CD14-positive monocyte (primary cell): ENCODE data around the gene GJA3. TPM values are rescaled to one million over a fixed set of nuclear protein-coding genes. Genes with fewer than 3 reads are reported as not detected.

Experiments
- DNase-seq, 3 donors: peaks; one replicate each; pipeline ENCODE4 v3.0.0-alpha.2; 2011 to 2022
- H2AFZ ChIP-seq: 2 replicates; pipeline ENCODE4 v1.6.0; 2012; ENCODE audit warnings: mild to moderate bottlenecking, low read depth, low read length, inconsistent platforms; ENCODE audit not compliant: insufficient read depth, poor library complexity, severe bottlenecking
- H3K27ac ChIP-seq, 2 donors: 1 replicate in 1 of 2; 2 replicates in 1 of 2; pipeline ENCODE4 v1.5.1; 2012 to 2013; ENCODE audit warnings: low read length in 2 of 2, control low read depth in 1 of 2, inconsistent platforms in 1 of 2, low read depth in 1 of 2, mild to moderate bottlenecking in 1 of 2
- H3K27me3 ChIP-seq, 2 donors: one replicate each; pipeline versions ENCODE4 v1.6.0 to v1.6.1; 2011 to 2013; ENCODE audit warnings: low read length in 2 of 2; ENCODE audit not compliant: control insufficient read depth in 2 of 2, insufficient read depth in 2 of 2
- H3K36me3 ChIP-seq, 2 donors: replicated peaks in 1 of 2; 1 replicate in 1 of 2; 2 replicates in 1 of 2; pipeline versions ENCODE4 v1.5.1 to v1.6.1; 2012 to 2013; ENCODE audit warnings: low read length in 2 of 2, control low read depth in 1 of 2, inconsistent platforms in 1 of 2, mild to moderate bottlenecking in 1 of 2; ENCODE audit not compliant: insufficient read depth in 2 of 2, control insufficient read depth in 1 of 2
- H3K4me1 ChIP-seq, 2 donors: 1 replicate in 1 of 2; 2 replicates in 1 of 2; pipeline versions ENCODE4 v1.5.1 to v1.6.1; 2012 to 2013; ENCODE audit warnings: low read length in 2 of 2, control low read depth in 1 of 2, inconsistent platforms in 1 of 2, mild to moderate bottlenecking in 1 of 2, moderate library complexity in 1 of 2; ENCODE audit not compliant: insufficient read depth in 2 of 2, control insufficient read depth in 1 of 2
- H3K4me2 ChIP-seq: replicated peaks from 2 replicates; pipeline ENCODE3; 2012; ENCODE audit warnings: low read length, moderate library complexity, mild to moderate bottlenecking; ENCODE audit not compliant: poor library complexity, severe bottlenecking; ENCODE audit errors: extremely low read depth
- H3K4me3 ChIP-seq, 3 experiments: fragments of 200-600 bp in 1 of 3; sonication (generic) in 1 of 3; replicated peaks in 1 of 3; 1 replicate in 2 of 3; 2 replicates in 1 of 3; pipeline ENCODE4 v1.5.1; 2011 to 2013; ENCODE audit warnings: low read length in 3 of 3, mild to moderate bottlenecking in 3 of 3, control low read depth in 2 of 3, low read depth in 2 of 3, inconsistent platforms in 1 of 3, moderate library complexity in 1 of 3
- H3K79me2 ChIP-seq: 2 replicates; pipeline ENCODE4 v1.6.0; 2012; ENCODE audit warnings: mild to moderate bottlenecking, control low read depth, inconsistent platforms, low read length, moderate library complexity; ENCODE audit not compliant: insufficient read depth
- H3K9ac ChIP-seq: 2 replicates; pipeline ENCODE4 v1.6.0; 2017; ENCODE audit warnings: low read length, mild to moderate bottlenecking; ENCODE audit not compliant: insufficient read depth, poor library complexity, severe bottlenecking
- H3K9me3 ChIP-seq, 2 donors: replicated peaks in 1 of 2; 1 replicate in 1 of 2; 2 replicates in 1 of 2; pipeline versions ENCODE4 v1.5.1 to v1.6.1; 2012 to 2013; ENCODE audit warnings: low read length in 2 of 2, control low read depth in 1 of 2; ENCODE audit not compliant: control insufficient read depth in 1 of 2, insufficient read depth in 1 of 2
- H4K20me1 ChIP-seq: 2 replicates; pipeline ENCODE4 v1.6.0; 2012; ENCODE audit warnings: mild to moderate bottlenecking, low read length, control low read depth, moderate library complexity; ENCODE audit not compliant: insufficient read depth
- H3K27ac Mint-ChIP-seq, 7 donors: one replicate each; pipeline ENCODE4 v1.8.0; 2020; ENCODE audit warnings: mild to moderate bottlenecking in 7 of 7, mixed read lengths in 7 of 7, moderate library complexity in 6 of 7, inconsistent platforms in 2 of 7
- H3K27me3 Mint-ChIP-seq, 3 donors: one replicate each; pipeline ENCODE4 v1.8.0; 2021 to 2022; ENCODE audit warnings: low read depth in 3 of 3, mild to moderate bottlenecking in 3 of 3, mixed read lengths in 3 of 3, moderate library complexity in 3 of 3, inconsistent platforms in 1 of 3
- H3K36me3 Mint-ChIP-seq, 2 donors: one replicate each; pipeline ENCODE4 v1.8.0; 2020; ENCODE audit warnings: mixed read lengths in 2 of 2, inconsistent platforms in 1 of 2, mild to moderate bottlenecking in 1 of 2
- H3K4me1 Mint-ChIP-seq: one replicate; pipeline ENCODE4 v1.8.0; 2020; ENCODE audit warnings: mild to moderate bottlenecking, mixed read lengths
- H3K4me3 Mint-ChIP-seq, 2 donors: one replicate each; pipeline ENCODE4 v1.8.0; 2020; ENCODE audit warnings: mild to moderate bottlenecking in 2 of 2, mixed read lengths in 2 of 2, moderate library complexity in 1 of 2
- H3K9me3 Mint-ChIP-seq, 7 donors: one replicate each; pipeline ENCODE4 v1.8.0; 2020 to 2022; ENCODE audit warnings: mixed read lengths in 7 of 7, mild to moderate bottlenecking in 6 of 7, moderate library complexity in 6 of 7, inconsistent platforms in 2 of 7
- WGBS: methylation state at CpG from one replicate; pipeline ENCODE4 v1.1.5; 2013; ENCODE audit warnings: missing lambda C conversion rate; ENCODE audit not compliant: insufficient coverage; 5-methylcytosine and 5-hydroxymethylcytosine counted together
- intact Hi-C, 2 donors: fragments of 100-400 bp; cut with micrococcal nuclease; formaldehyde crosslinking; loops; one replicate each; pipeline versions ENCODE4 v1.15.0 to v1.15.1; 2023
- polyA plus RNA-seq, 3 donors: library from polyadenylated mRNA; depleted of rRNA in 1 of 3; unstranded in 2 of 3; stranded (reverse) in 1 of 3; fragments of 300-500 nt in 2 of 3; fragments of >200 nt in 1 of 3; fragmentation: Illumina TruSeq in 2 of 3; gene quantifications; 1 replicate in 2 of 3; 2 replicates in 1 of 3; pipeline ENCODE4 v1.2.3, GENCODE V29; 2012 to 2021
- TF ChIP-seq, protein P1 (sequence below): fragments of 200-600 bp; IDR thresholded peaks from one replicate; pipeline ENCODE4 v1.8.0; 2022; ENCODE audit warnings: antibody characterized with exemption, mild to moderate bottlenecking

GJA3 gene
- polyA plus RNA-seq, 3 donors: not detected

GRCh38 chr13:20125783-20126165, 35.1 kb downstream of the GJA3 start:
- Histone ChIP-seq H2AFZ (no peak overlapping the region), H3K36me3 (no peaks in the 10 kb centered on the region), H3K27ac (no peak overlapping the region), H3K4me3 (no peak overlapping the region), H3K79me2 (no peaks in the 10 kb centered on the region), H3K9ac (no peak overlapping the region), H3K27me3 (peaks cover 16 to 29% of the 10 kb centered on the region in 2 donors), H3K4me1 (peaks cover 31 to 38% of the 10 kb centered on the region in 2 donors), H4K20me1 (no peaks in the 10 kb centered on the region), H3K9me3 (no peaks in the 10 kb centered on the region), H3K4me2 (no peak overlapping the region)
- Mint-ChIP-seq H3K4me3 (peak overlapping the region in 1 of 2 donors; percentile 54), H3K27ac (peak overlapping the region in 3 of 7 donors; percentile 2 to 75 (median 49)), H3K36me3 (no peaks in the 10 kb centered on the region), H3K27me3 (peaks cover 10 to 21% (median 10%) of the 10 kb centered on the region in 3 donors), H3K4me1 (peaks cover 27% of the 10 kb centered on the region), H3K9me3 (peaks cover 0 to 7% (median 0%) of the 10 kb centered on the region in 7 donors)
- WGBS: 86% methylated on average over 4 of the region's 4 CpGs
- intact Hi-C loops: loop anchor here (5.0 to 10.0 kb wide), 4 partner anchors 33 to 51 kb away; partner anchors contain the start of gene GJA3 (in 1 of the 2)
- TF ChIP-seq, protein P1, sequence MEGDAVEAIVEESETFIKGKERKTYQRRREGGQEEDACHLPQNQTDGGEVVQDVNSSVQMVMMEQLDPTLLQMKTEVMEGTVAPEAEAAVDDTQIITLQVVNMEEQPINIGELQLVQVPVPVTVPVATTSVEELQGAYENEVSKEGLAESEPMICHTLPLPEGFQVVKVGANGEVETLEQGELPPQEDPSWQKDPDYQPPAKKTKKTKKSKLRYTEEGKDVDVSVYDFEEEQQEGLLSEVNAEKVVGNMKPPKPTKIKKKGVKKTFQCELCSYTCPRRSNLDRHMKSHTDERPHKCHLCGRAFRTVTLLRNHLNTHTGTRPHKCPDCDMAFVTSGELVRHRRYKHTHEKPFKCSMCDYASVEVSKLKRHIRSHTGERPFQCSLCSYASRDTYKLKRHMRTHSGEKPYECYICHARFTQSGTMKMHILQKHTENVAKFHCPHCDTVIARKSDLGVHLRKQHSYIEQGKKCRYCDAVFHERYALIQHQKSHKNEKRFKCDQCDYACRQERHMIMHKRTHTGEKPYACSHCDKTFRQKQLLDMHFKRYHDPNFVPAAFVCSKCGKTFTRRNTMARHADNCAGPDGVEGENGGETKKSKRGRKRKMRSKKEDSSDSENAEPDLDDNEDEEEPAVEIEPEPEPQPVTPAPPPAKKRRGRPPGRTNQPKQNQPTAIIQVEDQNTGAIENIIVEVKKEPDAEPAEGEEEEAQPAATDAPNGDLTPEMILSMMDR: no peak
- DNase-seq: no peak

- Histone ChIP-seq H3K4me1 (peaks cover 31 to 43% of the 10 kb centered on the region in 2 donors), H3K9me3 (no peaks in the 10 kb centered on the region), H3K27ac (no peak overlapping the region), H2AFZ (no peak overlapping the region), H4K20me1 (no peaks in the 10 kb centered on the region), H3K4me2 (no peak overlapping the region), H3K79me2 (no peaks in the 10 kb centered on the region), H3K4me3 (no peak overlapping the region), H3K36me3 (no peaks in the 10 kb centered on the region), H3K27me3 (peaks cover 16 to 28% of the 10 kb centered on the region in 2 donors), H3K9ac (no peak overlapping the region)
- Mint-ChIP-seq H3K4me3 (peak overlapping the region in 1 of 2 donors; percentile 54), H3K9me3 (peaks cover 0 to 7% (median 0%) of the 10 kb centered on the region in 7 donors), H3K36me3 (no peaks in the 10 kb centered on the region), H3K27ac (peak overlapping the region in 1 of 7 donors; percentile 75), H3K4me1 (peaks cover 31% of the 10 kb centered on the region), H3K27me3 (peaks cover 10 to 21% (median 11%) of the 10 kb centered on the region in 3 donors)
- TF ChIP-seq, protein P1: no peak
- intact Hi-C loops: loop anchor here (5.0 to 10.0 kb wide), 4 partner anchors 33 to 50 kb away; partner anchors contain the start of gene GJA3 (in 1 of the 2)
- 80% methylated on average over 2 of the region's 4 CpGs for WGBS
- DNase-seq: no peak
These were observed 35.6 kb downstream of the GJA3 start for GRCh38 chr13:20125129-20125782.
